Thoracic aorta (tissue), 2 donors: Measurements from ENCODE around the gene ICA1L. TPM values are rescaled to one million over a fixed set of nuclear protein-coding genes. Genes with fewer than 3 reads are reported as not detected.
A peak's percentile ranks its signal among the peaks of the same experiment; 100 is the strongest.
"Not testable (repeated sequence)": the region's sequence is repeated elsewhere in the genome, so short reads cannot be mapped to it uniquely, and the experiment has no call there.

ENCODE experiments used
- ATAC-seq: fragments of 150-250 bp; one replicate; pipeline ENCODE4 v1.8.0; 2017; ENCODE audit warnings: low read depth; ENCODE audit not compliant: insufficient number of reproducible peaks, low FRiP score
- DNase-seq: peaks from one replicate; pipeline ENCODE4 v3.0.0-alpha.2; 2020; ENCODE audit warnings: low spot score
- H3K27ac ChIP-seq, 2 donors: fragments of 200-600 bp; sonication (generic); 1 replicate in 1 of 2; 2 replicates in 1 of 2; pipeline ENCODE4 v1.5.1; 2016; ENCODE audit warnings: mild to moderate bottlenecking in 2 of 2, moderate library complexity in 2 of 2
- H3K27me3 ChIP-seq: fragments of 200-600 bp; sonication (generic); replicated peaks from 2 replicates; pipeline ENCODE4 v1.6.0; 2016; ENCODE audit warnings: mild to moderate bottlenecking; ENCODE audit not compliant: insufficient read depth
- H3K36me3 ChIP-seq: fragments of 200-600 bp; sonication (generic); one replicate; pipeline ENCODE4 v1.5.1; 2016
- H3K4me1 ChIP-seq, 2 donors: fragments of 200-600 bp; sonication (generic); 1 replicate in 1 of 2; 2 replicates in 1 of 2; pipeline versions ENCODE4 v1.5.1 to v1.6.0; 2016; ENCODE audit warnings: low read depth in 2 of 2, mild to moderate bottlenecking in 1 of 2; ENCODE audit not compliant: control insufficient read depth in 1 of 2
- H3K4me3 ChIP-seq: fragments of 200-600 bp; sonication (generic); 2 replicates; pipeline ENCODE4 v1.5.1; 2016; ENCODE audit warnings: mild to moderate bottlenecking
- H3K9me3 ChIP-seq: fragments of 200-600 bp; sonication (generic); 2 replicates; pipeline ENCODE4 v1.5.1; 2016
- total RNA-seq, 2 donors: library from RNA; depleted of rRNA; stranded (reverse); fragments of >200 nt; gene quantifications; one replicate each; pipeline versions ENCODE4 v1.1.0 to v1.2.3, GENCODE V29; 2016
- TF ChIP-seq, protein P1 (sequence below): fragments of 200-600 bp; sonication (generic); IDR thresholded peaks from one replicate; pipeline ENCODE4 v1.5.1; 2019; ENCODE audit warnings: antibody characterized with exemption

ICA1L gene
- total RNA-seq, 2 donors from 2014 or later = 12.9 to 13.7 TPM

DNA sequence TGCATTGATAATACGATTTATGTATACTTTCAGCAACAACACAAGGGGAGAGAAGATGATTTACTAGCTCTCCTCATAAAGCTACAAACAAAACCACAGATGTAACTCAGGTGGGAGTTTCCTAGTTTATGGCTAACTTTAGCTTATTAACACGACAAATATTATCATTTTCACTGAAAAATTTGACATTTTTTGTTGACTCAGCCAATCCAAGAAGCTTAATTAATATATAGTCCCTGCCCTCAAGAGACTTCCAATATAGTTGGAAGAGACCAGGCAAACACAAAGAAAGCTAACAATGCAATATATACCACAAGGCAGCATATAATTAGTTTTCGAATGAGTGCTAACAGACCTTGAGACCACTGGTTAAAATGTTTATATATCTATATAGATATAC, 39.1 kb upstream of the ICA1L start:
- H3K36me3 ChIP-seq = no peaks in the 10 kb centered on the region
- H3K4me3 ChIP-seq = peak overlapping the region; percentile 82
- ATAC-seq (no peak), DNase-seq (no peak)
- no peaks in the 10 kb centered on the region for H3K9me3 ChIP-seq
- H3K4me1 ChIP-seq = peaks cover 13 to 20% of the 10 kb centered on the region in 2 donors
- TF ChIP-seq, protein P1, sequence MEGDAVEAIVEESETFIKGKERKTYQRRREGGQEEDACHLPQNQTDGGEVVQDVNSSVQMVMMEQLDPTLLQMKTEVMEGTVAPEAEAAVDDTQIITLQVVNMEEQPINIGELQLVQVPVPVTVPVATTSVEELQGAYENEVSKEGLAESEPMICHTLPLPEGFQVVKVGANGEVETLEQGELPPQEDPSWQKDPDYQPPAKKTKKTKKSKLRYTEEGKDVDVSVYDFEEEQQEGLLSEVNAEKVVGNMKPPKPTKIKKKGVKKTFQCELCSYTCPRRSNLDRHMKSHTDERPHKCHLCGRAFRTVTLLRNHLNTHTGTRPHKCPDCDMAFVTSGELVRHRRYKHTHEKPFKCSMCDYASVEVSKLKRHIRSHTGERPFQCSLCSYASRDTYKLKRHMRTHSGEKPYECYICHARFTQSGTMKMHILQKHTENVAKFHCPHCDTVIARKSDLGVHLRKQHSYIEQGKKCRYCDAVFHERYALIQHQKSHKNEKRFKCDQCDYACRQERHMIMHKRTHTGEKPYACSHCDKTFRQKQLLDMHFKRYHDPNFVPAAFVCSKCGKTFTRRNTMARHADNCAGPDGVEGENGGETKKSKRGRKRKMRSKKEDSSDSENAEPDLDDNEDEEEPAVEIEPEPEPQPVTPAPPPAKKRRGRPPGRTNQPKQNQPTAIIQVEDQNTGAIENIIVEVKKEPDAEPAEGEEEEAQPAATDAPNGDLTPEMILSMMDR = no peak
- H3K27me3 ChIP-seq = no peaks in the 10 kb centered on the region
- H3K27ac ChIP-seq = no peak overlapping the region

DNA sequence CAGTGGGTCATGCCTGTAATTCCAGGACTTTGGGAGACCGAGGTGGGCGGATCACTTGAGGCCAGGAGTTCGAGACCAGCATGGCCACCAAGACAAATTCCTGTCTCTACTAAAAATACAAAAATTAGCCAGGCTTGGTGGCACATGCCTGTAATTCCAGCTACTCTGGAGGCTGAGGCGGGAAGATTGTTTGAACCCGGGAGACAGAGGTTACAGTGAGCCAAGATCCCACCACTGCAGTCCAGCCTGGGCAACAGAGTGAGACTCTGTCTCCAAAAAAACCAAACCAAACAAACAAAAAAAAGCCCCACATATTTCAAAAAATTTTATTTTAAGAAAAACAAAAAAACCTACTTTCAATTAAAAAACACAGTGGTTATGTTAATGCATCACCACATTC, 38.7 kb upstream of the ICA1L start:
- H3K27ac ChIP-seq, DNase-seq, H3K9me3 ChIP-seq, H3K36me3 ChIP-seq, ATAC-seq, H3K27me3 ChIP-seq: not testable (repeated sequence)
- Histone ChIP-seq H3K4me3 (peak overlapping the region; percentile 82), H3K4me1 (peaks cover 13 to 20% of the 10 kb centered on the region in 2 donors)

- ATAC-seq (no peak), DNase-seq (no peak)
- H3K36me3 ChIP-seq = no peaks in the 10 kb centered on the region
- H3K27ac ChIP-seq = no peak overlapping the region
- H3K27me3 ChIP-seq = no peaks in the 10 kb centered on the region
- H3K9me3 ChIP-seq = no peaks in the 10 kb centered on the region
- peaks cover 13 to 20% of the 10 kb centered on the region in 2 donors for H3K4me1 ChIP-seq
- TF ChIP-seq, protein P1 = no peak
- H3K4me3 ChIP-seq = no peak overlapping the region
Observed at GRCh38 chr2:202909394-202910192, 38.0 kb upstream of the ICA1L start.

DNA sequence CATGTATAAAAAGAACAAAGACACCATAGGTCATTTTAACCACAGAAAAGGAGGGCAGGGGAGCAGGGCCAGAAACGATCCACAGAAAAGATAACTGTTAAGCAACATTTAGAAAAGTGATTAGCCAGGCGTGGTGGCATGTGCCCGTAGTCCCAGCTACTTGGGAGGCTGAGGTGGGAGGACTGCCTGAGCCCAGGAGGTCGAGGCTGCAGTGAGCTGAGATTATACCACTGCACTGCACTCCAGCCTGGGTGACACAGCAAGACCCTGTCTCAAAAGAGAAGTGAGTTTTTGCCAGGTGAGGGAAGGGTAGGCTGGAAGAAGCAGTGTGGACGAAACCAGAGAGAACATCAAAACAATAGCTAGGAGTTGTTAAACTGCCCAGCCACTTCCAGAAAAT, 36.6 kb upstream of the ICA1L start:
- Histone ChIP-seq H3K4me3 (no peak overlapping the region), H3K36me3 (no peaks in the 10 kb centered on the region), H3K27ac (no peak overlapping the region), H3K27me3 (no peaks in the 10 kb centered on the region), H3K4me1 (peaks cover 13 to 15% of the 10 kb centered on the region in 2 donors), H3K9me3 (no peaks in the 10 kb centered on the region)
- TF ChIP-seq, protein P1 = no peak
- DNase-seq (no peak), ATAC-seq (no peak)

DNA sequence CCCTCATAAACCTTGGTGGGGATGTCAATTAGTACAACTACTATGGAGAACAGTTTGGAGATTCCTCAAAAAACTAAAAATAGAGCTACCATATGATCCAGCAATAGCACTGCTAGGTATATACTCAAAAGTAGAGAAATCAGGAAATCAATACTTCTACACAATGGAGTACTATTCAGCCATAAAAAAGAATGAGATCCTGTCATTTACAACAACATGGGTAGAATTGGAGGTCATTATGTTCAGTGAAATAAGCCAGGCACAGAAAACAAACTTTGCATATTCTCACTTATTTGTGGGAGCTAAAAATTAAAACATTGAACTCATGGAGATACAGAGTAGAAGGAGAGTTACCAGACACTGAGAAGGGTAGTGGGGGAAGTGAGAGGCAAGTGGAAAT, 33.9 kb upstream of the ICA1L start:
- H3K27me3 ChIP-seq, H3K36me3 ChIP-seq, H3K27ac ChIP-seq, H3K4me1 ChIP-seq, DNase-seq, H3K9me3 ChIP-seq, ATAC-seq, H3K4me3 ChIP-seq: not testable (repeated sequence)

DNA sequence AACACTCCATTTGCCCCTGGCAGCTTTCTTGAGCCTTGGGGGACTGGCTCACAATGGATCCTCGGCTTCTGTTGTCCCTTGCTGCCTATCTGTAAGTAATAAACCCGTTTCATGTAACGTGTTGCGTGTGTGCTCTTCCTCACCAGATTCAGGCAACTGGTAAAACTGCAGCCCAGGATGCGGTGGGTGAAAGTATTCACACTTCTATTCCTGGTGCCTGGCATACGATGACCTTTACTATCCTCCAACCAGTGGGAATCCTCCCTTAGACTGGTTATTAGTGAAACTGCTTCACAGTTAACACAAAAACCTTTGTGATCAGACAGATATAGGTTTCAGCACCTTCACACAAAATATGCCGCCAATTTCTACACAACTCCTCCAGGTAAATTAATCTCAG, 13.6 kb upstream of the ICA1L start:
- Histone ChIP-seq H3K36me3 (peaks cover 2% of the 10 kb centered on the region), H3K27ac (no peak overlapping the region), H3K4me3 (no peak overlapping the region), H3K4me1 (no peaks in the 10 kb centered on the region), H3K27me3 (no peaks in the 10 kb centered on the region), H3K9me3 (no peaks in the 10 kb centered on the region)
- ATAC-seq = no peak
- TF ChIP-seq, protein P1 = no peak
- DNase-seq = no peak
